DND-41 (cell line): ENCODE results near the gene IQCM.

Experiments
- EZH2 ChIP-seq: IDR thresholded peaks from 3 replicates; pipeline ENCODE4 v1.6.1; 2012; ENCODE audit warnings: borderline replicate concordance, low read depth, mild to moderate bottlenecking, moderate library complexity, low read length, inconsistent platforms; ENCODE audit not compliant: severe bottlenecking
- TF ChIP-seq, protein P1 (sequence below): IDR thresholded peaks from 2 replicates; pipeline ENCODE4 v1.5.1; 2012; ENCODE audit warnings: borderline replicate concordance, low read length, moderate library complexity, mild to moderate bottlenecking; ENCODE audit not compliant: poor library complexity, severe bottlenecking; ENCODE audit errors: extremely low read depth

DNA sequence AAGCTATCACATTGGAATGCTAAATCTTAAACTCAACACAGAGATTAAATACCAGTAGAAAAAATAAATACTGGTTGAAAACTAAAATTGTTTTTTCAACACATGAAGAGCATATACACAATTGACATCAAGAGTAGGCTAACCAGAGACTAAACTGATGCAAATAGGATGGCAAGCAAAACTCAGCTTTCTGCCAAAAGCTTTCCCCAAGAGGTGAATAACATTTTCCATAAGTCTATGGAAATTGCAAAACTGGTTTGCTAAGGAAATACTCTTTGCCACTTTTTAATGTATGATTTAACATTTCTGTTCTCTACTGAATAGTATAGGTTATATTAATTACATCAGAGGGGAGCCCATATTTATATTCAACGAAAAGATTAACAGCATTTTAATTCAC lies 23.8 kb downstream of the IQCM start:
- TF ChIP-seq, protein P1, sequence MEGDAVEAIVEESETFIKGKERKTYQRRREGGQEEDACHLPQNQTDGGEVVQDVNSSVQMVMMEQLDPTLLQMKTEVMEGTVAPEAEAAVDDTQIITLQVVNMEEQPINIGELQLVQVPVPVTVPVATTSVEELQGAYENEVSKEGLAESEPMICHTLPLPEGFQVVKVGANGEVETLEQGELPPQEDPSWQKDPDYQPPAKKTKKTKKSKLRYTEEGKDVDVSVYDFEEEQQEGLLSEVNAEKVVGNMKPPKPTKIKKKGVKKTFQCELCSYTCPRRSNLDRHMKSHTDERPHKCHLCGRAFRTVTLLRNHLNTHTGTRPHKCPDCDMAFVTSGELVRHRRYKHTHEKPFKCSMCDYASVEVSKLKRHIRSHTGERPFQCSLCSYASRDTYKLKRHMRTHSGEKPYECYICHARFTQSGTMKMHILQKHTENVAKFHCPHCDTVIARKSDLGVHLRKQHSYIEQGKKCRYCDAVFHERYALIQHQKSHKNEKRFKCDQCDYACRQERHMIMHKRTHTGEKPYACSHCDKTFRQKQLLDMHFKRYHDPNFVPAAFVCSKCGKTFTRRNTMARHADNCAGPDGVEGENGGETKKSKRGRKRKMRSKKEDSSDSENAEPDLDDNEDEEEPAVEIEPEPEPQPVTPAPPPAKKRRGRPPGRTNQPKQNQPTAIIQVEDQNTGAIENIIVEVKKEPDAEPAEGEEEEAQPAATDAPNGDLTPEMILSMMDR, result no peak
- no peak for TF ChIP-seq EZH2
